ENCODE data around the gene VILL. TPM values are rescaled to one million over a fixed set of nuclear protein-coding genes. Genes with fewer than 3 reads are reported as not detected.

Gene VILL
- total RNA-seq, 1 experiment from 2014 or later, result 0.84 TPM

DNA sequence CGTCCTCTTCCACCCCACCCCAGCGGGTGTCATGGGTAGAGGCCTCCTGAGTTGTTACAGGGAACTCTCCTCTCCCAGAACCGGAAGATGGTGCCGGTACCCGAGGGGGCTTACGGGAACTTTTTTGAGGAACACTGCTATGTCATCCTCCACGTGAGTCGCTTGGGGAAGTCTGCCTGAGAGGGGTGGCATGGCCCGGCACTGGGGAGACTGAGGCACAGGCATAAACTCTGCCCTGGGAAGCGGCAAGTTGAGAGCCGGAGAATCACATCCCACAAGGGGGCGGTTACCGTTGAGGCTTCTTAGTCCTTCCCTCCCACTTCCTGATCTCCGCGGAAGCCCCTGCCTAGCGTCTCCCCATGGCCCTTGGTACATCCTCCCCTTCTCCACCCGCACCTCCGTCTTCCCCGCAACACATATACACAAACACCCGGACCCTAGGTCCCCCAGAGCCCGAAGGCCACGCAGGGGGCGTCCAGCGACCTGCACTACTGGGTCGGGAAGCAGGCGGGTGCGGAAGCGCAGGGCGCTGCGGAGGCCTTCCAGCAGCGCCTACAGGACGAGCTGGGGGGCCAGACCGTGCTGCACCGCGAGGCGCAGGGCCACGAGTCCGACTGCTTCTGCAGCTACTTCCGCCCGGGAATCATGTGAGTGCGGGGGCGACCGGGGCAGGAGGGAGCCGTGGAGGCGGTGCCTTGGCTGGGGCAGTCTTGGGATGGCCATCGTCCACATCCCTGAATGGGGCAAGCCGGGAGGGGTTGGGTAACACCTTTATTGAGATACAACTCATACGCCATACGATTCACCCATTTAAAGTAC, 3.4 kb downstream of the VILL start:
- in situ Hi-C loops (cut with HindIII; ENCODE audit: low pct_unique_long_range_greater_than_20kb, low sequenced_read_pairs), result no loop called here
- no peak for DNase-seq (ENCODE audit: low read depth)

DNA sequence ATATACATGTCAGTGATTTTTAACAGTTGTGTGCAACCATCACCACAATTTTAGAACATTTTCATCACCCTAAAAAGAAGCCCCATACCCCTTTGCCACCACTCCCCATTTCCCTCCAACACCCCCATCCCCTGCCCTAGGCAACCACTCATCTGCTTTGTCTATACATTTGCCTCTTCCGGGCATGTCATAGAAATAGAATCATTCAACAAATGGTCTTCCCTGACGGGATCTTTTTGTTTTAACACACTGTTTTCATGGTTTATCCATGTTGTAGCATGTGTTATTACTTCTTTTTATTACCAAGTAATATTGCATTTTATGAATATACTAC, 4.0 kb downstream of the VILL start:
- no peak for DNase-seq (ENCODE audit: low read depth)
- in situ Hi-C loops (cut with HindIII; ENCODE audit: low pct_unique_long_range_greater_than_20kb, low sequenced_read_pairs), result no loop called here

DNA sequence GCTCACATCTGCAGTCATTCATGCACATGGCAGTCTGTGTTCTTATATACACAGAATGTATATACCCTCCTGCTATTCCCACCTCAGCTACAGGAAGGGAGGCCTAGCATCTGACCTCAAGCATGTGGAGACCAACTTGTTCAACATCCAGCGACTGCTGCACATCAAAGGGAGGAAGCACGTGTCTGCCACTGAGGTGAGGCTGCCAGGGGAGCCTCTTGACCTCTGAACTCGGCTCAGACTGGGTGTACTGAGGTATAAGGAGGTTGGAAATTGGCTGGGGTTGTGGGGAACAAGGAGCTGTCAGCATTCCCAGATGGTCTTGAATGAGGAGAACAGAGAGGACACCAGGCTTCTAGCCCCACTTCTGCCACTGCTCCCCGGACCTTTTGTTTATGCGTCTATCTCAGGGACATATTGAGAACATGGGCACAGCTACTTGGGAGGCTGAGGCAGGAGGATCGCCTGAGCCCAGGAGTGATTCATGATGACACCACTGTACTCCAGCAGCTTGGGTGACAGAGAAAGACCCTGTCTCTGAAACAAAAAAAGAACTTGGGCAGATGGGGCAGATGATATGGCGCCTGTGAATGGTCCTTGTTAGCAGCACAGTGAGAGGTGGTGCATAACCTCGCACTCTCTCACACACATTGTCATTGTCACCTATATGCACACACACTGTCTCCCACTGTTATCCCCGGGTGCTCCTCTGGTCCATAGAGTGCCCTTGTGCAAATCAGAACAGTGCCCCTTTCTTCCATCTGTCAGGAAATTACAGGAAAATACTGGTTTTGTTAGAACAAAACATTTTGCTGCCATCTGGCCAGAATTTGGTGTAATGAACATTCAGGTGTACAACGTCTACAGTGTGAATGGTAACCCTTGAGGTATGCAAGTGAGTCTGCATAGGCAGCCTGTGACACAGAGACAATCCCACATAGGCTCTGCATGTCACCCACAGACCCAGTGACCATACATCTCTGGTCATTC, 5.4 kb downstream of the VILL start:
- no peak for DNase-seq (ENCODE audit: low read depth)
- in situ Hi-C loops (cut with HindIII; ENCODE audit: low pct_unique_long_range_greater_than_20kb, low sequenced_read_pairs), result no loop called here

DNA sequence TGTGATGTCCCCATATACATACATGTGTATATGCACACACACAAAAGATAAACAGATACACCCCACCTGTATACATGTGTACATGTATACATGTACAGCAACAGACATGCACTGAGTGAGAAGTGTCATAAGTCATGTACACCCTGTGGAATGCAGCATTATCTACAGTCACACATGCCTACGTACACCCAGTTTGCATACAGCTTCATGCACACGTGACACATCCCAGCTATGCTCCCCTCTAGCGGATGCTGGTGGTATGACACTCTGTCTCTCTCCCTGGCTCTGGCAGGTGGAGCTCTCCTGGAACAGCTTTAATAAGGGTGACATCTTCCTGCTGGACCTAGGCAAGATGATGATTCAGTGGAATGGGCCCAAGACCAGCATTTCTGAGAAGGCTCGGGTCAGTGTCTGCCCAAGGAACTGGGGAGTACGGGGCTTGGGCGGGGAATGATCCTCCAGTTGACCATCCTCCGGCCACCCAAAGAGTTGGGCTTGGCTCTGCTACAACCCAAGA, 6.3 kb downstream of the VILL start:
- peak; percentile 71 for DNase-seq (ENCODE audit: low read depth)
- in situ Hi-C loops (cut with HindIII; ENCODE audit: low pct_unique_long_range_greater_than_20kb, low sequenced_read_pairs), result no loop called here

DNA sequence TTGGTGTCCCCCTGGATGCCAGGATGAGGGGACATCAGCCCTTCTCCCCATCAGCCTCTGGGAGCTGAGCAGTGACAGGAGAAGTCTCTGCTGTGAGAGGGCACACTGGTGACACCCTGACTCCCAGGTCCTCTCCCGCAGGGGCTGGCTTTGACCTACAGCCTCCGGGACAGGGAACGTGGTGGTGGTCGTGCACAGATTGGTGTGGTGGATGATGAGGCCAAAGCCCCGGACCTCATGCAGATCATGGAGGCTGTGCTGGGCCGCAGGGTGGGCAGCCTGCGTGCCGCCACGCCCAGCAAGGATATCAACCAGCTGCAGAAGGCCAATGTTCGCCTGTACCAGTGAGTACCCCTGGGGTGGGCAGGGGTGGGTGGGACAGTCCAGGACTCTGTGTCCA, 6.8 kb downstream of the VILL start:
- in situ Hi-C loops (cut with HindIII; ENCODE audit: low pct_unique_long_range_greater_than_20kb, low sequenced_read_pairs), result no loop called here

DNA sequence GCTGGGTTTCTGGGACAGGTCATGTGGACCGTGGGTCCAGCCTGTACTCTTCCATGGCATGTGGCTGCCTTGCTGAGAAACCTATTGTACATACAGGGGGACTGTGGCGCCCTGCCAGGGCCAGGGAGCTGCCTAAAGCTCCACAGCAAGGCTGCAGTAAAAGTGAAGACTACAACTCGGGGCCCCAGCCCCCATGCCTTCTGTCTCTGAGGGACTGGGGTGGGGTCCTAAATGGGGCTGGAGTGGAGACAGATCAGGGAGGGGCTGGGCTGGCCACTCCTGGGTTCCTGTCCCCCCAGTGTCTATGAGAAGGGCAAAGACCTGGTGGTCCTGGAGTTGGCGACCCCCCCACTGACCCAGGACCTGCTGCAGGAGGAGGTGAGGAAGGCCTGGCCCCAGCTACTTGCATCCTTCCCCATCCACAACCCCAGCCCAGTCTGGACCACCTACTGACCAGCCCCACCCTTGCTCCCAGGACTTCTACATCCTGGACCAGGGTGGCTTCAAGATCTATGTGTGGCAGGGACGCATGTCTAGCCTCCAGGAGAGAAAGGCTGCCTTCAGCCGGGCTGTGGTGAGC, 7.3 kb downstream of the VILL start:
- in situ Hi-C loops (cut with HindIII; ENCODE audit: low pct_unique_long_range_greater_than_20kb, low sequenced_read_pairs), result no loop called here

More for the DNA sequence above, 6.8 kb downstream of the VILL start:
- DNase-seq (ENCODE audit: low read depth), result no peak

DNA sequence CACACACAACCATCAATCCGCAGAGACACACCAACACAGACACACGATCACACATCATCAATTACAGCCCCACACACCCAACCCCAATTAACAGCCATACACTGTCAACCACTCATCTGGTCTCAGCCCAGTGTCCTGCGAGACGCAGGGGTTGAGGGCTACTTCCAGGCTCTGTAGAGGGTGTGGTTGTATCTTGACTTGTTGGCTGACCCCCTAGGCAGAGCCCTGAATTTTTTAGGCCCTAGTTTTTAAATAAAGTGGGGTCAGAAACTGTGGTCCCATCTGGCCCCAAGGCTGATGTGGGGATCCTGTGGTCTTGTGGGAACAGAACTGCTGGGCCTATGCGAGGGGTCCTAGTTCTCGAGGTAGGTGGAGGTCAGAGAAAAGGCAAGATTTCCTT, 9.2 kb downstream of the VILL start:
- no peak for DNase-seq (ENCODE audit: low read depth)
- in situ Hi-C loops (cut with HindIII; ENCODE audit: low pct_unique_long_range_greater_than_20kb, low sequenced_read_pairs), result no loop called here

More for the DNA sequence above, 7.3 kb downstream of the VILL start:
- no peak for DNase-seq (ENCODE audit: low read depth)

DNA sequence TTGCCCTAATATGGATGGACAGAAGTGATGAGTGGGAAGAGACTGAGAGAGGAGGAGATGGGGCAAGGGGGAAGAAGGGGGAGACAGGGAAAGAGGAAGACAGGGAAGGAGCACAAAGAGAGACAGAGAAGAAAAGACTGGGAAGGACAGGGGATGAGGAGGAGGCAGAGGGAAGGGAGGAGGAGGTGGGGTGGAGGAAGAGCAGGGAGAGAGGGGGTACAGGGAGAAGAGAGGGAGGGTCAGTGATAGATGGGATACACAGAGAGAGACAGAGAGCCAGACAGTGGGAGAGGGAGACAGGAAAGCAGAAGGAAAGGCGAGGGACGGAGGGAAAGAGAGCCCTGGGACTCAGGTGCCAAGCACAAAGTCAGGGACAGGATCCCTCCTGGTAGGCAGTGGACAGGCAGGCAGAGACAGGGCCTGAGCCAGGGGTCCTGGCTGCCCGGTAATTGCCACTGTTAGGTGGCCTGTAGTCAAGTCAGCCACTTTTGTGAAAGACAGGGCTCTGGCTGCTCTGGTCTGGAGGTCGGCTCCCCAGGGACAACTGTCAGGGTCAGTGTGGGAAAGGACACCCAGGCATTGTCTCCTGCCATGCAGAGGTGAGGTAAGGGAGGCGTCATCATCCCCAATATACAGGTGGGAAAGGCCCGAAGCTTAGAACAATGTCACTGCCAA, 9.8 kb downstream of the VILL start:
- in situ Hi-C loops (cut with HindIII; ENCODE audit: low pct_unique_long_range_greater_than_20kb, low sequenced_read_pairs), result no loop called here
- no peak for DNase-seq (ENCODE audit: low read depth)

DNA sequence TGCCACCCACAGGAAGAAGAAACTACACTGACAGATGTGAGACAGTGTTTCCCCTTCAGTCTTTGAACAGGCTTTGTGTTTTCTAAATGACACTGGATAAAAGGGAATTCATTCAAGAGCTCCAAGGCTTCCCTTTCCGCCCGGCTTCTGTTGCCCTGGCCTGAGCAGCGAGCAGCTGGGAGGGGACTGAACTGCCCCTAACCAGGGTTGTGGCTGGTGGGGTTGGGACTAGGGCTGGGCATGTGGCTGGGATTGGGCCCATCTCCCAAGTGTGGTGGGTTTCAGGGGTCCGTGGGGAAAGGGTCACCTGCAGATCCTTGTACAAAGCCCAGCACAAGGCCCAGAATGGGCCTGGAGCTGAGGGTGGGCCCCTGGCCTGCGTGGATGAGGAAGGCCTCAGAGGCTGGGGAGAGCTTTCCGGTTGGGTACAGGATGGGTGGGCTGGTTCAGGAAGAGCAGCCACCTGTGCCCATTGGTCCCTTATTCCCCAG, 10.4 kb downstream of the VILL start:
- in situ Hi-C loops (cut with HindIII; ENCODE audit: low pct_unique_long_range_greater_than_20kb, low sequenced_read_pairs), result no loop called here
- no peak for DNase-seq (ENCODE audit: low read depth)

DNA sequence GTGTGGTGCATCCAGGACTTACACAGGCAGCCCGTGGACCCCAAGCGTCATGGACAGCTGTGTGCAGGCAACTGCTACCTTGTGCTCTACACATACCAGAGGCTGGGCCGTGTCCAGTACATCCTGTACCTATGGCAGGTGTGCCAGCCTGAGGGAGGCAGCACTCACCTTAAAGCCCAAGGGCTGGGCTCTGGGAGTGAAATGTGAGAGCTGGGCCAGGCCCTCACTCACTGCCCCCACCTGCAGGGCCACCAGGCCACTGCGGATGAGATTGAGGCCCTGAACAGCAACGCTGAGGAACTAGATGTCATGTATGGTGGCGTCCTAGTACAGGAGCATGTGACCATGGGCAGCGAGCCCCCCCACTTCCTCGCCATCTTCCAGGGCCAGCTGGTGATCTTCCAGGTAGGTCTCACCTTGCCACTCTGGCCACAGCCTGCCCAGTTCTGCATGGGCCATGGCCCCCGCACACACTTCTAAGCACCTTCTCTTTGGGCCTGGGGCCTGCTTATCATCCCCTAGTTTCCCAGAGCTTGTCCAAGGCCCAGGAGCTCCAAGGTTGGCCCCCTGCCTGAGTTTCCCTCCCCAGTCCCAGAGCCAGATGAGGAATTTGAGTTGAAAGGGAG, 11.0 kb downstream of the VILL start:
- no peak for DNase-seq (ENCODE audit: low read depth)
- in situ Hi-C loops (cut with HindIII; ENCODE audit: low pct_unique_long_range_greater_than_20kb, low sequenced_read_pairs), result no loop called here

DNA sequence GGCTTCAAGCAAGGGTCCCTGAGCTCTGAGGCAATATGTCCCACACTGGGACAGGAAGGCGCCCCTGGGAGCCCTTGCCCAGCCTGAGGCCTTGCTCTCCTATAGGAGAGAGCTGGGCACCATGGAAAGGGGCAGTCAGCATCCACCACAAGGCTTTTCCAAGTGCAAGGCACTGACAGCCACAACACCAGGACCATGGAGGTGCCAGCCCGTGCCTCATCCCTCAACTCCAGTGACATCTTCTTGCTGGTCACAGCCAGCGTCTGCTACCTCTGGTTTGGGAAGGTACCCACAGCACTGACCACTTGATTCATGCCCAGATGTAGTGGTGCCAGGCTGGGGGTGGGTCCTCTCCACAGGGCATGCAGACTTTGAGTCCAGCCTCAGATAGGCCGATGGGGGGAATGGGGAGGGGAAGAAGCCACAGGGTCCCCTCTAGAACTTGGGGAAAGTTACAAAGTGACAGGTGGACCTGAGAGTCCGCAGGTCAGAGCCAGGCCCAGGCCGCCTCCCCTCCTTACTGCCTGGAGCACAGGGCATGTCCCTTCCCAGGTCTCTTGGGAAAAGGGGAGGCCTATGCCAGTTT, 11.8 kb downstream of the VILL start:
- in situ Hi-C loops (cut with HindIII; ENCODE audit: low pct_unique_long_range_greater_than_20kb, low sequenced_read_pairs), result no loop called here

DNA sequence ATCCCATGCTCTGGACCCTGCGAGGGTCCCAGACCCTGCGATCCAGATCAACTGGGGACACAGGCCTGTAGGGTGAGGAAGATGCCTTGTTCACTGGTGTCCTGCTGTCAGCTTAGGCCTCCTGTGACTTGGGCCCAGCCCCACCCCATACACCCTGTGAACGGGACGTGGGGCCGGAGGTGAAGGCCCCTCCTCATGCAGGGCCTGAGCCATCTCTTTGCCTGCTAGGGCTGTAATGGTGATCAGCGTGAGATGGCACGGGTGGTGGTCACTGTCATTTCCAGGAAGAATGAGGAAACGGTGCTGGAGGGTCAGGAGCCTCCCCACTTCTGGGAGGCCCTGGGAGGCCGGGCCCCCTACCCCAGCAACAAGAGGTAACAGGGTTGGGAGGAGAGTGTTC, 12.4 kb downstream of the VILL start:
- in situ Hi-C loops (cut with HindIII; ENCODE audit: low pct_unique_long_range_greater_than_20kb, low sequenced_read_pairs), result no loop called here
- DNase-seq (ENCODE audit: low read depth), result no peak

More for the DNA sequence above, 11.8 kb downstream of the VILL start:
- no peak for DNase-seq (ENCODE audit: low read depth)

DNA sequence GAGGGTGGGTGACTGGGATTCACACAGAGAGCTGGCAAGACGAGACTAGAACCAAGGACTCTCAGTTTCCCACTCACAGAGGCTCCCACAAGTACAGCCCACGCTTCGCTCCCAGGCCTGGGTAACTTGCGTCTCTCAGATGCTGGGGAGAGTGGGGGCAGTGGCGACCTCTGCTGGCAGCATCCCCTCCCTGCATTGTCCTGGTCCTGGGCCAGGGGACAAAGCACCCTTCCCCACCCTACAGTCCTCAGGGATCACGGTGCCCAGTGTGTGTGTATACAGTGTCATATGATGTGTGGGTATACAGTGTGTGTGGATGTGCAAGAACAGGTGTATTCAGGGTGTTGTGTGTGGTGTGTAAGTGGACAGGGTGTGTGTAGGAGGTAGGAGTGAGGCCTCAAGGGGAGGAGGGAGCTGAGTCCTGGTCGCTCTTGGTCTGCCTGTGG, 12.8 kb downstream of the VILL start:
- DNase-seq (ENCODE audit: low read depth), result no peak
- in situ Hi-C loops (cut with HindIII; ENCODE audit: low pct_unique_long_range_greater_than_20kb, low sequenced_read_pairs), result no loop called here

DNA sequence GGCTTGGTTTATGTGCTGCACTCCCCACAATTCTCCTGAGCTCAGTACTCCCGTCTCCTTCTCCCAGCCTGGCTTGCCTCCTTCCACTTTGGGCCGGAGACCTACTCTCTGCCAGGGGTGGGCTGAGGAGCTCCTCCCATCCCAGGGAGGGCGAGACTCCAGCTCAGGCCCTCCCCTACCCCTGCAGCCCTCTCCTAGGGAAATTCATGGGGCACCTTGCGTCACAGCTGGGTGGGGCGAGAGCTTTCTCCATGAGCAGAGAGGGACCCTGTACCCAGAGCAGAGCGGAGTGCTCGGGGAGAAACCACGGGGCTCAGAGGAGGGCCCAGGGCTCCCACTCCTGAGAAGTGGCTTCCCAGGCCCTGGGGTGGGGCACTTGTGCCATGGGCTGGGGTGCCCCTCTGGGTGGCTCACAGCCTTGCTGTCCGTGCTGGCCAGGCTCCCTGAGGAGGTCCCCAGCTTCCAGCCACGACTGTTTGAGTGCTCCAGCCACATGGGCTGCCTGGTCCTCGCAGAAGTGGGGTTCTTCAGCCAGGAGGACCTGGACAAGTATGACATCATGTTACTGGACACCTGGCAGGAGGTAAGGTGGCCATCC, 13.3 kb downstream of the VILL start:
- in situ Hi-C loops (cut with HindIII; ENCODE audit: low pct_unique_long_range_greater_than_20kb, low sequenced_read_pairs), result no loop called here
- DNase-seq (ENCODE audit: low read depth), result no peak

DNA sequence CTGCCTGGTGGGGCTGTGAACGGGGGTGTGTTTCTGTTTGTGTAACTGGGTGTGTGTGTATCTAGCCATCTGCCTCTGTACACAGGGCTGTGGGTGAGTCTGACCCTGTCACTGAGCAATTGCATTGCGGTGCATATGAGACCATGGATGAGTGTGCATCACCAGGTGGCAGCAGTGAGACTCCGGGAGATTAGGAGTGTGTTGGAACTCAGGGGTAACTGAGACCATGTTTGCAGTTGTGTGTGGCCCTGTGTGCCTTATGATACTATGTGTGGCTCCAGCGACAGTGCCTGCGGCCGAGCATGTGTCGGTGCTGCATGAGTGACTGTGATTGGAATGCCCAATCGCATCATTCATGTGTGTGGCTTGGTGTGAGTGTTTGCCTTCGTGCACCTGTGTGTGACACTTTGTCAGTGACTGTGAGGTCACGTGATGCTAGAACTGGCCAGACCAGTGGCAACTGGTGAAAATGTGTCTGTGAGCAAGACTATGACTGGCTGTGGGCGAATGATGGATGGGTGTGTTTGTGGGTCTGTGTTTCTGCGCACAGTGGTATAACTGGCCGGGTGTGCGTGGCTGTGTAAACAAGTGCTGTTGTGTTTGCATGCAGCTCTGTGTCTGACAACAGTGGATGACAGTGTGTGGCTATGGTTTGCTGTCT, 14.0 kb downstream of the VILL start:
- DNase-seq (ENCODE audit: low read depth), result peak; percentile 51
- in situ Hi-C loops (cut with HindIII; ENCODE audit: low pct_unique_long_range_greater_than_20kb, low sequenced_read_pairs), result no loop called here
